ENCODE data around the gene CADM4. TPM values are rescaled to one million over a fixed set of nuclear protein-coding genes. Genes with fewer than 3 reads are reported as not detected.

Gene CADM4
- total and polyA plus RNA-seq, 10 of the 15 experiments (the other 5 are each of a cell fraction or from before 2014, with no cell fraction given), result 0.04 to 0.12 (median 0.08) TPM; not detected in 5

GRCh38 chr19:43652546-43652874, 12.9 kb upstream of the CADM4 start (continued):
- no peak for TF ChIP-seq CUX1 (IDR thresholded peaks at IDR 0.05; ENCODE audit: insufficient replicate concordance, low read depth, low read length)
- no peak for TF ChIP-seq ZSCAN29 (IDR thresholded peaks at IDR 0.05)

GRCh38 chr19:43651758-43652545, 12.3 kb upstream of the CADM4 start:
- ATAC-seq, result peak; percentile 85
- TF ChIP-seq WRNIP1 (IDR thresholded peaks at IDR 0.05; ENCODE audit: borderline replicate concordance, low read depth, low read length), result no peak
- peak; percentile 14; the same call in 1 of the 2 replicates for TF ChIP-seq SPI1 (IDR thresholded peaks at IDR 0.05; ENCODE audit: borderline replicate concordance, insufficient read depth, low read depth, low read length)
- peak; percentile 79 for TF ChIP-seq RAD21 (IDR thresholded peaks at IDR 0.05; ENCODE audit: insufficient read depth, low read depth, low read length)
- TF ChIP-seq NR2C1 (IDR thresholded peaks at IDR 0.05), result no peak
- peak; percentile 62 for TF ChIP-seq SMC3 (IDR thresholded peaks at IDR 0.05; ENCODE audit: borderline replicate concordance, low read length)
- TF ChIP-seq CEBPZ (IDR thresholded peaks at IDR 0.05; ENCODE audit: low read depth, low read length), result no peak
- no peak for TF ChIP-seq MAX (IDR thresholded peaks at IDR 0.05; ENCODE audit: low read depth, low read length)
- 0 out of 2 replicates have a peak, but pooled peaks have one; percentile 22 for TF ChIP-seq CBFB (IDR thresholded peaks at IDR 0.05; ENCODE audit: low read depth)
- TF ChIP-seq GATAD2B (conservative IDR thresholded peaks at IDR 0.05; ENCODE audit: low read depth), result no peak

More at GRCh38 chr19:43651758-43652545, 12.3 kb upstream of the CADM4 start:
- RAD21 ChIA-PET (ENCODE audit: unreplicated experiment), result interaction anchor here (0.9 to 1.7 kb wide), 4 partner anchors 16 to 205 kb away, joined by 3 to 4 read pairs (median 4); no protein-coding TSS in a partner anchor
- POLR2A ChIA-PET, result no interaction called here
- CTCF ChIA-PET, result interaction anchor here (0.6 to 2.2 kb wide), 9 partner anchors 10 to 204 kb away, joined by 3 to 15 read pairs (median 4); partner anchors contain the start of genes IRGQ, PINLYP, XRCC1 and ZNF575
- Histone ChIP-seq H3K79me2 (ENCODE audit: control insufficient read depth, insufficient read depth, low read length) (no peaks in the 10 kb centered on the region), H3K27ac (ENCODE audit: control insufficient read depth, insufficient read depth) (no peak overlapping the region), H4K20me1 (ENCODE audit: control insufficient read depth, insufficient read depth) (no peaks in the 10 kb centered on the region), H3K9me3 (replicated peaks; ENCODE audit: control insufficient read depth, insufficient read depth, low read length) (no peaks in the 10 kb centered on the region; the same call in 1 of the 3 replicates), H3K27me3 (replicated peaks in 1 of 2; ENCODE audit: control insufficient read depth in 2 of 2, insufficient read depth in 2 of 2, low read length in 1 of 2) (no peaks in the 10 kb centered on the region), H3K36me3 (ENCODE audit: control insufficient read depth in 2 of 2, insufficient read depth in 2 of 2, low read length in 1 of 2) (no peaks in the 10 kb centered on the region), H3K4me3 (no peak overlapping the region), H3K9ac (ENCODE audit: control insufficient read depth, insufficient read depth, low read length) (no peak overlapping the region), H3K4me2 (ENCODE audit: control insufficient read depth, insufficient read depth) (no peak overlapping the region), H3K4me1 (ENCODE audit: control insufficient read depth, insufficient read depth, low read length) (no peaks in the 10 kb centered on the region), H2AFZ (ENCODE audit: control insufficient read depth, low read depth, low read length) (peak overlapping the region; percentile 70)
- intact Hi-C loops (cut with micrococcal nuclease; ENCODE audit: unreplicated experiment) (loop anchor here (5.0 kb wide), 1 partner anchor 205 kb away; no protein-coding TSS in a partner anchor), in situ Hi-C loops (cut with MboI) (no loop called here)
- DNase-seq (ENCODE audit: low read depth, low spot score) (no peak), FAIRE-seq (peak; percentile 62)
- BruUV-seq (replicated peaks), result no TSS peak
- SMC1A ChIA-PET (ENCODE audit: uncharacterized antibody, unreplicated experiment), result interaction anchor here (0.6 to 2.0 kb wide), 8 partner anchors 55 to 209 kb away, joined by 3 to 7 read pairs (median 3); no protein-coding TSS in a partner anchor
- 46% methylated on average over 14 of the region's 14 CpGs for WGBS (ENCODE audit: insufficient coverage, insufficient replicate concordance, low lambda C conversion rate, missing lambda C conversion rate)
